Epithelial cell of proximal tubule (primary cell): ENCODE results near the gene LRRFIP1. TPM values are rescaled to one million over a fixed set of nuclear protein-coding genes. Genes with fewer than 3 reads are reported as not detected.

Source experiments
- DNase-seq: peaks from one replicate; pipeline ENCODE4 v3.0.0-alpha.2; 2011; ENCODE audit warnings: low read depth
- H3K4me3 ChIP-seq: 2 replicates; pipeline ENCODE4 v1.5.1; 2011; ENCODE audit warnings: low read depth, mild to moderate bottlenecking, low read length
- CTCF ChIP-seq: conservative IDR thresholded peaks from 2 replicates; pipeline ENCODE4 v1.5.1; 2012; ENCODE audit warnings: low read depth, mild to moderate bottlenecking, low read length
- total RNA-seq: library from RNA; depleted of rRNA; stranded (reverse); fragments of >200 nt; gene quantifications from 2 replicates; pipeline ENCODE4 v1.2.3, GENCODE V29; 2015

Gene LRRFIP1
- total RNA-seq, 1 donor from 2014 or later, result 69.0 TPM

GRCh38 chr2:237716011-237716410 lies 88.6 kb downstream of the LRRFIP1 start:
- H3K4me3 ChIP-seq, result peak overlapping the region; percentile 43

GRCh38 chr2:237717366-237718276 lies 90.2 kb downstream of the LRRFIP1 start:
- TF ChIP-seq CTCF, result no peak
- no peak overlapping the region for H3K4me3 ChIP-seq
- DNase-seq, result no peak

More at GRCh38 chr2:237716011-237716410, 88.6 kb downstream of the LRRFIP1 start:
- no peak for DNase-seq
- TF ChIP-seq CTCF, result no peak

GRCh38 chr2:237718277-237718634 lies 90.9 kb downstream of the LRRFIP1 start:
- no peak for TF ChIP-seq CTCF
- no peak overlapping the region for H3K4me3 ChIP-seq
- no peak for DNase-seq

- DNase-seq, result no peak
- no peak for TF ChIP-seq CTCF
- no peak overlapping the region for H3K4me3 ChIP-seq
These were observed 93.1 kb downstream of the LRRFIP1 start for GRCh38 chr2:237720444-237720843.

- peak; percentile 86 for DNase-seq
- no peak for TF ChIP-seq CTCF
These were observed 93.6 kb downstream of the LRRFIP1 start for GRCh38 chr2:237720957-237721356.

GRCh38 chr2:237721458-237721857 lies 94.1 kb downstream of the LRRFIP1 start:
- no peak for TF ChIP-seq CTCF
- H3K4me3 ChIP-seq, result no peak overlapping the region
- no peak for DNase-seq

More at GRCh38 chr2:237720957-237721356, 93.6 kb downstream of the LRRFIP1 start:
- no peak overlapping the region for H3K4me3 ChIP-seq

GRCh38 chr2:237722616-237723015 lies 95.2 kb downstream of the LRRFIP1 start:
- H3K4me3 ChIP-seq, result no peak overlapping the region
- no peak for DNase-seq
- TF ChIP-seq CTCF, result no peak
